Effector memory CD4-positive, alpha-beta T cell (primary cell): ENCODE data around the gene MCF2L2.

Experiments
- DNase-seq, 3 donors: peaks; one replicate each; pipeline ENCODE4 v3.0.0-alpha.2; 2020
- H3K27ac ChIP-seq: 2 replicates; pipeline ENCODE4 v1.7.0; 2013; ENCODE audit warnings: mild to moderate bottlenecking, low read length, moderate library complexity; ENCODE audit not compliant: insufficient read depth, poor library complexity, severe bottlenecking
- H3K27me3 ChIP-seq: replicated peaks from 2 replicates; pipeline ENCODE4 v1.7.0; 2013; ENCODE audit warnings: mild to moderate bottlenecking, low read length; ENCODE audit not compliant: insufficient read depth, control insufficient read depth, poor library complexity, severe bottlenecking
- H3K36me3 ChIP-seq: 2 replicates; pipeline ENCODE4 v1.7.0; 2013; ENCODE audit warnings: mild to moderate bottlenecking, low read length, moderate library complexity; ENCODE audit not compliant: control insufficient read depth, insufficient read depth
- H3K4me1 ChIP-seq: 2 replicates; pipeline ENCODE4 v1.7.0; 2013; ENCODE audit warnings: low read length, mild to moderate bottlenecking; ENCODE audit not compliant: control insufficient read depth, insufficient read depth, poor library complexity, severe bottlenecking
- H3K4me3 ChIP-seq: 2 replicates; pipeline ENCODE4 v1.7.0; 2013; ENCODE audit warnings: low read length, low read depth, mild to moderate bottlenecking; ENCODE audit not compliant: insufficient read depth, poor library complexity, severe bottlenecking
- H3K9me3 ChIP-seq: 2 replicates; pipeline ENCODE4 v1.7.0; 2013; ENCODE audit warnings: mild to moderate bottlenecking, low read length, moderate library complexity; ENCODE audit not compliant: control insufficient read depth

Gene MCF2L2

GRCh38 chr3:183275418-183275817 lies 153.0 kb downstream of the MCF2L2 start:
- Histone ChIP-seq H3K36me3 (peaks cover 5% of the 10 kb centered on the region), H3K27me3 (no peaks in the 10 kb centered on the region), H3K4me1 (no peaks in the 10 kb centered on the region), H3K4me3 (no peak overlapping the region), H3K27ac (no peak overlapping the region), H3K9me3 (no peaks in the 10 kb centered on the region)
- no peak for DNase-seq

- Histone ChIP-seq H3K4me1 (no peaks in the 10 kb centered on the region), H3K27me3 (no peaks in the 10 kb centered on the region), H3K36me3 (peaks cover 5% of the 10 kb centered on the region), H3K4me3 (no peak overlapping the region), H3K27ac (no peak overlapping the region), H3K9me3 (no peaks in the 10 kb centered on the region)
- DNase-seq: no peak
These were observed 153.8 kb downstream of the MCF2L2 start for GRCh38 chr3:183274609-183275008.

- DNase-seq: no peak
- Histone ChIP-seq H3K4me1 (no peaks in the 10 kb centered on the region), H3K27ac (no peak overlapping the region)
These were observed 155.6 kb downstream of the MCF2L2 start for GRCh38 chr3:183272791-183273190.

GRCh38 chr3:183272142-183272541 lies 156.3 kb downstream of the MCF2L2 start:
- H3K9me3 ChIP-seq: no peaks in the 10 kb centered on the region
- no peak overlapping the region for H3K27ac ChIP-seq
- no peaks in the 10 kb centered on the region for H3K27me3 ChIP-seq
- no peak overlapping the region for H3K4me3 ChIP-seq
- peaks cover 5% of the 10 kb centered on the region for H3K36me3 ChIP-seq
- no peak for DNase-seq
- H3K4me1 ChIP-seq: no peaks in the 10 kb centered on the region

More at GRCh38 chr3:183272791-183273190, 155.6 kb downstream of the MCF2L2 start:
- Histone ChIP-seq H3K36me3 (peaks cover 5% of the 10 kb centered on the region), H3K4me3 (no peak overlapping the region), H3K27me3 (no peaks in the 10 kb centered on the region), H3K9me3 (no peaks in the 10 kb centered on the region)

- no peaks in the 10 kb centered on the region for H3K36me3 ChIP-seq
- H3K4me3 ChIP-seq: no peak overlapping the region
- H3K27me3 ChIP-seq: no peaks in the 10 kb centered on the region
- H3K4me1 ChIP-seq: no peaks in the 10 kb centered on the region
- H3K9me3 ChIP-seq: no peaks in the 10 kb centered on the region
- DNase-seq: no peak
- no peak overlapping the region for H3K27ac ChIP-seq
These were observed 158.1 kb downstream of the MCF2L2 start for GRCh38 chr3:183270344-183270743.

- no peaks in the 10 kb centered on the region for H3K36me3 ChIP-seq
- no peaks in the 10 kb centered on the region for H3K9me3 ChIP-seq
- no peak overlapping the region for H3K27ac ChIP-seq
- no peaks in the 10 kb centered on the region for H3K27me3 ChIP-seq
- H3K4me1 ChIP-seq: no peaks in the 10 kb centered on the region
- DNase-seq: no peak
- H3K4me3 ChIP-seq: no peak overlapping the region
These were observed 159.1 kb downstream of the MCF2L2 start for GRCh38 chr3:183269345-183269744.

- no peaks in the 10 kb centered on the region for H3K27me3 ChIP-seq
- H3K36me3 ChIP-seq: no peaks in the 10 kb centered on the region
- no peak for DNase-seq
- no peaks in the 10 kb centered on the region for H3K4me1 ChIP-seq
- no peak overlapping the region for H3K27ac ChIP-seq
- H3K9me3 ChIP-seq: no peaks in the 10 kb centered on the region
- H3K4me3 ChIP-seq: no peak overlapping the region
These were observed 160.1 kb downstream of the MCF2L2 start for GRCh38 chr3:183268366-183268765.

- no peak for DNase-seq
- Histone ChIP-seq H3K27me3 (no peaks in the 10 kb centered on the region), H3K4me3 (no peak overlapping the region), H3K36me3 (no peaks in the 10 kb centered on the region), H3K4me1 (no peaks in the 10 kb centered on the region), H3K9me3 (no peaks in the 10 kb centered on the region), H3K27ac (no peak overlapping the region)
These were observed 161.3 kb downstream of the MCF2L2 start for GRCh38 chr3:183267140-183267539.

GRCh38 chr3:183266454-183266853 lies 162.0 kb downstream of the MCF2L2 start:
- Histone ChIP-seq H3K27me3 (no peaks in the 10 kb centered on the region), H3K27ac (no peak overlapping the region), H3K9me3 (no peaks in the 10 kb centered on the region), H3K36me3 (no peaks in the 10 kb centered on the region), H3K4me3 (no peak overlapping the region), H3K4me1 (no peaks in the 10 kb centered on the region)
- no peak for DNase-seq

GRCh38 chr3:183265834-183266417 lies 162.5 kb downstream of the MCF2L2 start:
- Histone ChIP-seq H3K27me3 (no peaks in the 10 kb centered on the region), H3K36me3 (no peaks in the 10 kb centered on the region), H3K9me3 (no peaks in the 10 kb centered on the region), H3K27ac (no peak overlapping the region), H3K4me3 (no peak overlapping the region), H3K4me1 (no peaks in the 10 kb centered on the region)
- DNase-seq: no peak
